Stimulated activated CD8-positive, alpha-beta memory T cell treated with anti-CD3 and anti-CD28 coated beads, Interleukin-12 subunit alpha, Interleukin-12 subunit beta, amount 100 ng/mL, for 1 hour (primary cell): ENCODE data around the gene PTGES3.

ENCODE experiments used
- DNase-seq: peaks from one replicate; pipeline ENCODE4 v3.0.0-alpha.2; 2020; ENCODE audit warnings: low read depth

PTGES3 gene

DNA sequence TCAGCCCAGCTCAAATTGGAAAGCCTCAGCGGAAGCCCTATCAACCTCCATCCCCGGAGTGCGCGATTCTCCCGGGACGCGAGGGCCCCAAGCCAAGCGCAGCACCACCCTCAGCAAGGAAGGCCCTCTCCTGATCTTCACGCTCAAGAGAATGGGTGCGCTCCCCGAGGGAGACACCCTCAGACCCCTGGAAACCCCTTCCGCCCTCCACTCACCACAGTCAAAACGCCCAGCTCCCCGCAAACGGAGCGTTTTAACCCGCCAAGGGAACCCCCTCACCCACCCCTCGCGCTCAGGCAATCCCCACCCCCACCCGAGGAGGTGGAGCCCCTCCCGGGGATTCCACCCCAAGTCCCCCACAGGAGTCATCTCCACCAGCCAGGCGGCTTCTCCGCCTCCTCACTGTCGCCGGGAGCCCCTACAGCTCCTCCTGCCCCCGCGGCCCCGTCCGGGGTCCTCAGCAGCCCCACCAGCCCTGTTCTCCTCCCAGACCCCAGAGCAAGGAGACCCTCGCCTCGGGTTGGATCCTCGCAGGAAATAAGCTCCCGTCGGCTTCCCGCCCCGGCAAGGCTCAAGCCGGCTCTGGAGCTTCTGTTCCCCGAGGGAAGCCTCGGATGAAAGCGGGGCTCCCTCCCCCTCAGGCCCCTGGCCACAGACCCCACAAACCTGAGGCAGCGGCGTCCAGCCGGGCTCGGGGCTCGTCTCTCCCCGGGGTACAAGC is 58.5 kb downstream of the PTGES3 start:
- DNase-seq = no peak

GRCh38 chr12:56628671-56629458 is 59.2 kb downstream of the PTGES3 start:
- no peak for DNase-seq

- DNase-seq = no peak
Observed at GRCh38 chr12:56626701-56627100, 61.4 kb downstream of the PTGES3 start.

DNA sequence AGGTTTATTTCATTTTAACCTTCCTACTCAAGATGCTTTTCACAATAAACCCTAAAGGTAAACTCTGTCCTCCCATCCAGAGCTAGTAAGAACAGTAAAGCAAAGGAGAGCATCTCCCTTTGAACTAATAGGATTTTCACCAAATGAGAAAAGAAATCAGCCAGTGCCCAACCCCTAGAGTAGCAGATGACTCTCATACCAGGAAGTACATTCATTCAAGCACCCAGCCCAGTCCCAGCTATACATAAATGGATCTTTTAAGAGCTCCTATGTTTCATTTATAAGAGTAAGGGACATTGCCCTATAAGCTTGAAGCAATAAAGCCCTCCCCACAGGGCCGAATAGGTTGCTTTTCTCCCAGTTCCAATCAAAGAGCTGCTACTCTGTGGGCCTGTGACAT is 65.5 kb downstream of the PTGES3 start:
- no peak for DNase-seq

DNA sequence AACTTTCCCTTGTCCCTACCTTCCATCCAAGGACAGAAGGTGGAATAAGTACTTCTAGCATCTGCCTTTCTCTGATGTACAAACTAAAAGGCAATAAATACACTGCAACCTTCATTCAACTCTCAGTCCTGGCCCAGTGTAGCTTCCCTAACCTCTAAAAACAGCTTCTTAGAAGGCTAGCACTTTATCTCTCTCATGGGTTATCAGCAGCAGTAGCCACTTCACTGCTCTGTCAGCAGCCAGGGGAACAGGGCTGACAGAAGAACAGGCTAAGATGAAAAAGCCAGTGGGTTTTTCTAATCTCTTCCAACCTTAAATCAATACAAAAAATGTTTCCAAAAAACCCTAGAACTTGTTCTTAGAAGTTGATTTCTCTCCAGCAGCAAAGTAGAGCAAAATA is 71.2 kb downstream of the PTGES3 start:
- DNase-seq = no peak

GRCh38 chr12:56616244-56616643 is 71.8 kb downstream of the PTGES3 start:
- no peak for DNase-seq

DNA sequence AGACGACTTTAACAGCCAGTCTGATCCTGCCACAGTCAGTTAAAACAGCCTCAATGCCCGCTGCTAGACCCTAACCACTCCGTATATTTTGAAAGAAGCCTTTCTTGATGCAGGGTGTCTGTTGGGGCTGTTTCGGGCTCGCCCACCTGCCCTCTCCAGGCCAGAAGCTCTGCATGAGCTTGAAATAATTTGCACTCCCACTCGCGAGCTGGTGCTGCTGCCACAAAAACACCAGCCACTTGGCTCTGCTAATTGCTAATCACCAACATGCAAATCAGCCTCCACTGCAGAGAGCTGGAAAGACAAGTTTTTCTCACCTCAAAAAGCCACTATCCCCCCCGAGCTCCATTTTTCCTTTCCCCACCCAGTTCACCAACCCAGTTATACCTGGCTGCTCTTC is 73.5 kb downstream of the PTGES3 start:
- DNase-seq = no peak
